ENCODE results near the gene CASKIN2.

Gene CASKIN2

DNA sequence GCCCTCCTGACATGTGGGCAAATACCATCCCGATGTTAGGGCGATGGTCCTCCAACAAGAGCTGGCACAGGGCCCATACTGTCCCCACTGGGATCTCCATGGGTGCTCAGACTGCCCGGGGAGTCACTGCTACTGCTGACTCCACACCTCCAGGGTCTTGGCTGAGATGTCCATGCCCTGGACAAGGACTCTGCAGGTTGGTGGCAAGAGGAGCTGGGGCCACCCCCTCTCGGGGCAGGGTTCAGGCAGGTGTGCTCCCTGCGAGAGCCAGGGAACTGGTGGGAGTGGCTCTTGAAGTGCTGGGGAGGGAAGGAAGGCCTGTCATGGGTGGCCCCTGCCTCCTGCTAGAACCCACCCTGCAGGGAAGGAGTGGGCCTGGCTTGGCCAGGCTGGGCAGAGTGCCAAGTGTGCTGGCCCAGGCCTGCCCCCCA is 6.4 kb downstream of the CASKIN2 start:
- DNase-seq (ENCODE audit: low read depth, low spot score), result no peak
- no peak overlapping the region for H3K27ac ChIP-seq

DNA sequence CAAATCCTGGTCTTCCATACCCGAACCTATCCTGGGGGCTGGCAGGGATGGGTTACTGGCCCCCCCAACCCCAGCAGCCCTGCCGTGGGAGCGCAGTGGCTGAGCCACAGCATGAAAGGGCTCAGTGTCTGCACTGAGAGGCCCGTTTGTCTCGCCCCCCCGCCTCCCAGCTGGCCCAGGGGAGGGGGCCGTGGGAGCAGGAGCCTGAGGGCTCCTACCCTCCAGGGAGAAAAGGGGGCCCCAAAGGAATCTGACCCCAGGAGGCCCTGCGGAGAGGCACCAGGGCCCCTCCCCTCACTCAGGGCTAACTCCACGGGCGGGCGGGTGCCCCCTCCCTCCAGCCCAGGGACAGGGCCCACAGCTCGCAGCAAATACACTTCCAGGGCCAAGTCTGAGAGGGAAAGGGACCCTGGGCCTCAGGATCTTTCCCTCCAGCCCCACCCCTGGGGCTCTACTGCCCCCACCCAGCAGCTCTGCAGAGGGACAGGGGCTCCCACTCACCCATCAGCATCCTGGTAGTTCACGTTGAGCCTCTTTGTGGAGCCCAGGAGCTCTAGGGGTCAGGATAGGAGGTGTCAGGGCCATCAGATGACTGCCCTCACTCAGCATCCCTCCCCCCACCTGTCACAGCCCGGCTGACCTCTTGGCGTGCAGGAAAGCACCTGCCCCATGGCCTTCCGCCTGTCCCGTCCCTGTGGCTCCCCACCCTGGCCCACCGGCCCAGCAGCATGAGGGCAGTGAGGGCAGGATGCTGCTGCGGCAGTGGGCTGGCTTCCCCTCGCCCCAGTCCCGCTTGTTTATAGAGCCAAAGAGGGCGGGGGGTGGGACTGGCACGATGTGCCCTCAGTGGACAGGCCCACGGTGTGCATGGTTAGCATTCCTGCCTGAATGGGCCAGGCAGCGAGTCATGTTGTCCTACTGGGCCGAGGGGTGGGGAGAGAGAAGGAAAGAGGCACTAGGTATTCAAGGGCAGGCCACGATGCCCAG is 7.3 kb downstream of the CASKIN2 start:
- DNase-seq (ENCODE audit: low read depth, low spot score), result no peak
- no peak overlapping the region for H3K27ac ChIP-seq

DNA sequence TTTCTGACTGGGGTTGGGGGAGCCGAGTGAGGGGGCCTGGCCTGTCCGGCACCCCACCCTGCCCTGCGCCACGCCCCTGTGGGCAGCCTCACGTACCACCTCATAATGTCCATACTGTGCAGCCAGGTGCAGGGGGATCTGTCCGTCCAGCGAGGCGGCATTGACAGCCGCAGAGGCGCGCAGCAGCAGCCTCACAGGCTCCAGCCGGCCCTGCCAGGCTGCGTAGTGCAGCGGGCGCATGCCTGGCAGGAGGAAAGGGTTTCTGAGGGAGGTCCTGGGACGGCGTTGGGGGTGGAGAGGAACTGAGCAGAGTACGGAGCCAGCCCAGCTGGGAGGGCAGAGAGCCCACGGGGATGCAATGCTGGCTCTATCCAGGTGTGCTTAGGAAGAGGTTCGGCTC is 8.4 kb downstream of the CASKIN2 start:
- no peak for DNase-seq (ENCODE audit: low read depth, low spot score)
- no peak overlapping the region for H3K27ac ChIP-seq

DNA sequence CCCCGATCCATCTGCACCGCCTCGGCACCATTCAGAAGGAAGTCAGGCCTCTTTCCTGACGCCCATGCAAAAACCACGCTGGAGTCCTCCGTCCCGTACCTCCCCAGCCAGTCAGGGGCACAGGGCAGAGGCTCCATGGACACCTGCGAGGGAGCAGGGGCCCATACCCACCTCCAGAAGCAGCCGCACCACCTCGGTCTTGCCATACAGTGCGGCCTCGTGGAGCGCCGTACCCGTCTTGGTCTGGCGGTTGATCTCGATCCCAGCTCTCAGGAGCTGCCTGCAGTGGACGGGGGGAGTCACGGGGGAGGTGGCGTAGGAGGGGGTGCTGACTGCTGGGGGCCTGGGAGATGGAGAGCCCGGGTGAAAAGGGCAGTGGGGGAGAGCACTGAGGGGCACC is 9.2 kb downstream of the CASKIN2 start:
- DNase-seq (ENCODE audit: low read depth, low spot score), result no peak
- no peak overlapping the region for H3K27ac ChIP-seq

DNA sequence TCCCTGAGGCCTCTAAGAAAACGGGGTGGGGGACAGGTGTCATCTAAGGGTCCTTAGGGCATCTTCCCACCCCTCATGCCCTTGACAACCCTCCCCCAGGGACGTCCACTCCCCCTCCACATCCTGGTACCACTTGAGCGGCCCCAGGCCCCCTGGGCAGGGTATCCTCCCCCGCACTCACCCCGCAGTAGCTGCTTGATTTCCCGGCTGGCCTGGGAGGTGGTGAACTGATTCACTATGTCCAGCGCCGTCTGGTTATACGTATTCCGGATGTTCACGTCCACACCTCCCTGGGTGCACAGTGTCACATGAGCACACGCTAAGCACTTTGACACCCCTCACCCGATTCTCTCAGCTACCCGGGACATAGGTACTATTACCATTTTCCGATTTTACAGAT is 9.7 kb downstream of the CASKIN2 start:
- no peak for DNase-seq (ENCODE audit: low read depth, low spot score)
- no peak overlapping the region for H3K27ac ChIP-seq

DNA sequence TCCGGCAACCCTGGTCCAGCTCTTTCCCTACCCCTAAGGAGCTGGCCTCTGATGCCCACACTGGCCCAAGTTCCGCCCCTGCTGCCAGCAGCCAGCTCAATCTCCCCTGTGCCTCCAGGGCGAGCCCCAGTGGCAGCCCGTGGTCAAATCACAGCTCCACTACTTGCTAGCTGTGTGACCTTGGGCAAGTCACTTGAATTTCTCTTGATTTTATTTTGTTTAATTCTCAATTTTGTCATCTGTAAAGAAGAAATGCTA is 10.3 kb downstream of the CASKIN2 start:
- H3K27ac ChIP-seq, result no peak overlapping the region
- no peak for DNase-seq (ENCODE audit: low read depth, low spot score)

DNA sequence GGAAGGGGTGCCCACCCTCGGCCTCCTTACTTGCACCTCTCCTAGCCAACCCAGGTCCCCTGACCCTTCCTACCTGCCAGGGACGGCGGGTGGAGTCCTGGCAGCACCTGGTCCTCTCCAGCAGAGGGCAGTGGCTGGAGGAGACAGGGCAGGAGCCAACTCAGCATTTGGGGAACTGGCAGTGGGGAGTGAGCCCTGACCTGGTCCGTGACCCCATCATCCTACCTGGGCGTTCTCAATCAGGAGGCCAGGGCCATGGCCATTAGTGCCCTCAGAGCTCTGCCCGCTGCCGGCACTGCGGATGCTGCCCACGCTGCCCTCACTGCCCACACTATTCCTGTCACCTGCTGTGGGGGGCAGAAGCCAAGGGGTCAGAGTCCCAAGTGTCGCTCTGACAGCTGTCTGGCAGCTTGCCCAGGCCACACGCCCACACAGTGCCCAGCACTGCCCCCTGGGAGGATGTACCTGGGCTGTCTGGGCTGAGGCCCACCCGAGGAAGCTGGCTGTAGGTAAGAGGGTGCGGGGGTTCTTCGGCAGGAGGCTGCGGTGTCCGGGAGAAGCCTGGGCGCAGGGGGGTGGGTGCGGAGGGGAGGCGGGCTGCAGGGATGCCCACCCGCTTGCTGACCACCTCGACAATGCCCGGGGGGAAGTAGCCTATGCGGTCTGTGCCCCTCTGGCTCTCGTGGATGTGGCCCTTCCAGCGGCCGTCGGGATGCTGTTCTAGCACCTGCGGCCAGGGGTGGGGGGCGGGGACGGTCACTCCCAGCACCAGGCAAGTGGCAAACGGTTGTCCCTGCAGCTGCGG is 10.8 kb downstream of the CASKIN2 start:
- H3K27ac ChIP-seq, result no peak overlapping the region
- DNase-seq (ENCODE audit: low read depth, low spot score), result no peak

DNA sequence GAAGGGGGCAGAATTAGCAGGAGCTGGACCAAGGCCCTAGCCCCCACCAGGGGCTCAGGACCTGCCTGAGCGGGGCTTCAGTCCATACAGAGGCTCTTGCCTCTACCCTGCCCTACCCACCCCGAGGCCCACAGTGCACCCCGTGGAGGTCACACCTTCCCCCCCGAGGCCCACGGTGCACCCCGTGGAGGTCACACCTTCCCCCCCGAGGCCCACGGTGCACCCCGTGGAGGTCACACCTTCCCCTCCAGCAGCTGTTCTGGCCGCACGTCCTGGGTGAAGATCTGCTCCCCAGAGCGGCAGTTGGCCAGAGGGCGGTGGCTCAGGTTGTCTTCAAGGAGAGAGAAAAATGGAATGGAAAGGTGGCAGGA is 11.4 kb downstream of the CASKIN2 start:
- DNase-seq (ENCODE audit: low read depth, low spot score), result no peak
- no peak overlapping the region for H3K27ac ChIP-seq

DNA sequence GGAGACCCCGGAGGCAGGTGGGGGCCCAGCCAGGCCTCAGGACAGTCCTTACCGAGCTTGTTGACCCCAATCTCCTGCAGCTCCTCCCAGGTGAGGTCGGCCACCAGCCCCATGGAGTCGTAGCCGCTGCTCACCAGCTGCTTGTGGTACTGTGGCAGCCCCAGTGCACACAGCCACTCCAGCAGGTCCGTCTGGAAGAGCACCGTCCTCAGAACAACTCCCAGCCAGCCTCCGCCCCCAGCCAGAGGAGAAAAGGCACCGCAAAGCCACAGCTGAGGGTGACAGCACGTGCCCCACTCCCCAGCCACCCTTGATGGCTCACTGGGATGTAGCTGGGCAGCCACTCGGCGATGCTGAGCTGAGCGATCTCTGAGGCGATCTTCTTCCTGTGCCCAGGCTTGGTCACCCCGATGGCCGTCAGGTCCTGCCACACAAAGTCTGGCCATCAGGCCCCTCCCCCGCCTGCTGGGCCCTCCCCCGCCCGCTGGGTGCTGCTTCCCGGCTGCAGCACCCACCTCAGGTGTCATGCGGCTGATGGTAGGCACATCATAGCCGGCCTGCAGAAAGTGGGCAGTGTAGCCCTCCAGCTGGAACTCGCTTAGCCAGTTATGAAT is 11.9 kb downstream of the CASKIN2 start:
- DNase-seq (ENCODE audit: low read depth, low spot score), result no peak
- no peak overlapping the region for H3K27ac ChIP-seq

DNA sequence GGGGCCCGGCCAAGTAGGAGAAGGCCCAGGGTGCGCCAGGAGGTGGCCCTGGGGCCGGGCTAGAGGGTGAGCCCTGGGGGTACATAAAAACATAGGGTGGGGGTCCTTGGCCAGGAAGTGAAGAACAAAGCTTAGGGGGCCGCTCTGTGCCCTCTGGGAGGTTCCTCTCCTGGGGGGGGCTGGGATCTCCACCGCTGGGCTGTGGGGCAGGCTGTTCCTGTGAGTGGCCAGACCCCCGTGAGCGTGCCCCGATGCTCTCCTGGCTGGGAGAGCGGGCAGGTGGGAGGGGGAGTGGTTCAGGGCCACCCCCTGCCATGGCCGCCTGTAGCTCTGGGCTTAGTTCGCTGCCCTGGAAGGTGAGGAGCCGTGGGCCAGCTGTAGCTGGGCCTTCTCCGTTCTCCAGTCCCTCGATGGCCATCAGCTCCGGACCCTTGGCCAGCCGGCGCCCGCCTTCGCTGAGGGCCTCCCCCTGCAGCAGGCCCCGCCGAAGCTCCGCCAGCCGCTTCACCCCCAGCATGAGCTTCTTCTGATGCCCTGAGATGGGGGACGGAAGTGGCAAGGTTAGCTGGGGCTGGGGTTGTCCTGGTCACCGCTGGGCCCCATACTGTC is 12.5 kb downstream of the CASKIN2 start:
- H3K27ac ChIP-seq, result no peak overlapping the region
- DNase-seq (ENCODE audit: low read depth, low spot score), result no peak

DNA sequence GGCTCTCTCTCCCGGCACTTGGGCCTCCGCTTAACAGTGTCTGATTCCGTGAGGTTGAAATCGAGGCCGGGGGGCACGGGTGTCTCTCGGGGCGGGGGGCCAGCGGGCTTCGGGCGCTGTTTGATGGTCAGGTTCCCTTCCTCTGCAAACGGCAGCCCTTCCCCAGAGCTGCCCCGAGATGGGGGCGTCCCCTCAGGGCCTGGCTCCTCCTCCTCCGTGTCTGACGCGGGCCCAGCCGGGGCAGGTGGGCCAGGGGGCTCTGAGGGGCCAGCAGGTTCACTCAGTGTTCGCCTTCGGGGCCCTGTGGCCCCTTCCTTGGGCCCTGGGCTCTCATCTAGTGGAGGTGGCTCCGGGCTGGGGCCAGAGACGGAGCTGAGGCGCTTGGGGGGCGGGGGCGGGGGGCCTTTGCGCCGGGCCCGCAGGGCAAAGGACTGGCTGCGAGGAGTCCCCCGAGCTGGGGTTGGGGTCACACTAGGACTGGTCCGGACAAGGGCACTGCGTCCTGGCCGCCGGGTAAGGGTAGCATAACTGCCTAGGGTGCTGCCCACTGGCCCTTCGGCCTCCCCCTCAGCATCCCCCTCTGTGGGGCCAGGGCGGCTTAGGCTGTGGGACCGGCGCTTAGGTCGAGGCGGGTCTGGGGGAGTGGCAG is 13.1 kb downstream of the CASKIN2 start:
- DNase-seq (ENCODE audit: low read depth, low spot score), result no peak
- H3K27ac ChIP-seq, result no peak overlapping the region

DNA sequence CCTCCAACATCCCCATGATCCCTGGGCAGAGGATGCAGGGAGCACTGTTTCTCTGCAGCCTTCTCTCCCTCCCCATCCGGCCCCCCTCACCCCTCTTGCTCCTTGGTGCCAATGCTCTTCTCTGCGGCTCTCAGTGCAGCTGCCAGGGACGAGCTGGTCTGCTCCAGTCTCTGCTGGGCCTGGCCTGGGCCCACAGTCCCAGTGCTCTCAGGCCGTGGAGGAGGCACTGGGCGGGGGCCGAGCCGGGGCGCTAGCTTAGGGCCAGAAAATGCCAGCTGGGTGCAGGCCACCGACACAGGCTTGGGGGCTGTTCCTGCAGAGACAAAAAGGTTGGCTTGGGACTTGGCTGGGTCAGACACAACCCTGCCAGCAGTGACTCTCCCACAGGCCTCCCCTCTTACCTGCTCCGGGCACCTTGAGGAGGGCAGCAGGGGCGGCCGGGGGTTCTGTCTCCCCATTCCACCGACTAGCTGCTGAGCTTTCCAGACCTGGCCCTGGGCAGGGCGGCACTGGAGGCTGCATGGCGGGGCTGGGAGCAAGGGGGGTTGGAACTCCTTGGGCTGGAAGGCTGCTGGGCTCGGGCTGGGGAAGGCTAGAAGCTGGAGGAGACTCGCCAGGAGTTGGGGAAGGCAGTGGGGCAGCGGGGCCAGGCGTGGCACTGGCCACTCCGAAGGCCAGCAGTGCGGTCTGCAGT is 13.8 kb downstream of the CASKIN2 start:
- H3K27ac ChIP-seq, result no peak overlapping the region
- no peak for DNase-seq (ENCODE audit: low read depth, low spot score)

DNA sequence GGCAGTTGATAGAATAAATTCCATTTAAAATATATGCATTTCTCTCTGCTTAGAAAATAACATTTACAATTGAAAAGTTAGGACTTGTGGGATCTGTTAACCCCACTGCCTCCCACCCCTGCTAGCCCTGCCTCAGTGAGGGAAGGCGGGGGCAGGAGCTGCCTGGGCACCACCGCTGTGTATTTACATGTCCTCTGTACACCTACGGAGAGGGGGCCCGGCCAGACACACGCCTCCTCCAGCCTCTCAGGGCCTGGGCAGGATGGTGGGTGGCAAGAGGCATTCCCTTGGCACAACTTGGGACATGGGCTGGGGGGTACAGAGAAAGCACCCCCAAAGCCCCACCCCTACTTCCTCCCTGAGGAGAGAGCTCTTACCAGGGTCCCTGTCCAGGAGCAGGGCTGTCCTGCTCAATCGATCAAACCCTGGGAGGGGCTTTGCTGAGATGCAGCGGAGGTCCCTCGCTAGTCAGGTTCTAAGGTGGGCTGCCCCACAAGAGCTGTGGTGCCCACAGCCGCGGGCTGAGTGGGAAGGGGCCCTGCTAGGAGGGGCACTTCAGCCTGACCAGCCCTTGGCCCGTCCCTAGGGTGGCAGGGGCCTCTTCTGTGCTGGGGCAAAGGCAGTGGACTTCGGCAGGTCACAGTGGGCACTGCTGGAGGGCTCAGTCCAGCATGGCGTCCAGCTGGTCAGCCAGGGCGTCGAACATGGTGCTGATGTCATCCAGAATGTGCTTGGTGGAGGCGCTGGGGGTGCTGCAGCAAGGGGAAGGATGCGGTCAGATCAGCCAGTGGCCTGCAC is 14.7 kb downstream of the CASKIN2 start:
- DNase-seq (ENCODE audit: low read depth, low spot score), result no peak
- H3K27ac ChIP-seq, result no peak overlapping the region

DNA sequence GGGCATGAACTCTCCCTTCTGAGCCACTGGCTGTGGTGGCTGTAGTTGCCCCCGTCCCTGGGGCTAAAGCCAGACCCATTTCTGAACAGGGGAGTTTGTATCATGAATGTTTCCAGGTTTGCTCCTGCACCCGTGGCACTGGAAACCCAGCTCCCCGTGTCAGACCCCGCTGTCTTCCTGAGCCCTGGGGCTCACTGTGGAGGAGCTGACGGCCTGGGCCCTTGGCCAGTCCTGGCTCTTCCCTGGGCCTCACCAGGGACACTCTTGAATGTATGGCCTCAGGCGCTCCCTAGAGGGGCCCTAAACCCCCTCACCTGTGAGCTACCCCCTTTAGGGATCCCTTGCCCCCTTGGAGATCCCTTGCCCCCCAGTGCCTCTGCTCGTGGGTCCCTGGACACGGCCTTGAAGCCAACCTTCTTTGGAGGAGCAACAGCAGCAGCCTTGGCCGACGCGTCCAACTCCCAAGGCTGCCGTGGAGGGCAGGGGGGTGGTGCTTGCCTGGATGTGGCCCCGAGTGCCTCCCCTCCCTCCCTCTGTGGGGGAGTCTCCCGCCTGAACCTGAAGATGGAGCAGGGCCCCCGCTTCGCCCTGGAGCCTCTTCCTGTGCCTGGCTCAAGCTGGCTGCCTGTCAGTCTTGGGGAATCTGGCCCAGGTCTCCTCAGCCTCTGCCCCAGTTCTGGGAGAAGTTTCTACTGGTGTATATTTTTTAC is 15.9 kb downstream of the CASKIN2 start:
- DNase-seq (ENCODE audit: low read depth, low spot score), result no peak
- no peak overlapping the region for H3K27ac ChIP-seq

DNA sequence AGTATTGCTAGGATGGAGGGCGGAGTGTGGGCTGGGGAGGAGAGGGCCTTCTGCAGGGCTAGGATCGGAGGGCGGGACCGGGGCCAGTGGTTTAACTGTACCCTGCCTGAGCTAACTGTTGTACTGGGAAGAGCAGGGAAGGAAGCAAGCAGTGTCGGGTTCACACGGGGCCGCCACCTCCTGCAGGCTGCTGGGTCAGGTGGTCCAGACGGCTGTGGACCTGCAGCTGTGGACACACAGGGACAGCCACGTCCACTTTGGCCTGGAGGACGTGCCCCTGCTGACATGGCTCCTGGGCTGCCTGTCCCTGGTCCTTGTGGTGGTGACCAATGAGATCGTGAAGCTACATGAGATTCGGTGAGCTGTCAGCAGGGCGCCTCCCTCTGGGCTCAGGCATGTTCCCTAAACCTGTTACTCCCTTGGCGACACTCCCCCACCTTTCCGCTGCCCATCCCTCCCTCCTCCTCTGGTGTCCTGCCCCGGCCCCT is 16.6 kb downstream of the CASKIN2 start:
- no peak for DNase-seq (ENCODE audit: low read depth, low spot score)
- H3K27ac ChIP-seq, result no peak overlapping the region

DNA sequence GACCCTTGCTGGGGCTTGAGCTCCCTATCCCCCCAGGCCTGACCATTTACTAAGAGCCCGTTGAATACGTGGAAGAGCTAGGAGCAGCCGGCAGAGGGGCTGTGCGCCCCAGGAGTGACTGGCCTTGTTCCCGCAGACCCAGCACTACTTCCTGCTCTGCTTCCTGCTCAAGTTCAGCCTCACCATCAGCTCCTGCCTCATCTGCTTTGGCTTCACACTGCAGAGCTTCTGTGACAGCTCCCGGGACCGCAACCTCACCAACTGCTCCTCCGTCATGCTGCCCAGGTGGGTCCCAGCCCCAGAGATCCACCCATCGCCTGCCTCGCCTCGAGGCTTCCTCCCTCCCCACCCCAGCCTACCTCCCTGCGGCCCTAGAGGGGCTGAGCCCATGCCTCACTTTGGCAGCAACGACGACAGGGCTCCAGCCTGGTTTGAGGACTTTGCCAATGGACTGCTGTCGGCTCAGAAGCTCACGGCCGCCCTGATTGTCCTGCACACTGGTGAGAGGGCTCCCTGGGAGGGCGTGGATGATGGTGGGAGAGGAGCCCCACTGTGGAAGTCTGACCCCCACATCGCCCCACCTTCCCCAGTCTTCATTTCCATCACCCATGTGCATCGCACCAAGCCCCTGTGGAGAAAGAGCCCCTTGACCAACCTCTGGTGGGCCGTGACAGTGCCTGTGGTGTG is 17.2 kb downstream of the CASKIN2 start:
- H3K27ac ChIP-seq, result no peak overlapping the region
- no peak for DNase-seq (ENCODE audit: low read depth, low spot score)

DNA sequence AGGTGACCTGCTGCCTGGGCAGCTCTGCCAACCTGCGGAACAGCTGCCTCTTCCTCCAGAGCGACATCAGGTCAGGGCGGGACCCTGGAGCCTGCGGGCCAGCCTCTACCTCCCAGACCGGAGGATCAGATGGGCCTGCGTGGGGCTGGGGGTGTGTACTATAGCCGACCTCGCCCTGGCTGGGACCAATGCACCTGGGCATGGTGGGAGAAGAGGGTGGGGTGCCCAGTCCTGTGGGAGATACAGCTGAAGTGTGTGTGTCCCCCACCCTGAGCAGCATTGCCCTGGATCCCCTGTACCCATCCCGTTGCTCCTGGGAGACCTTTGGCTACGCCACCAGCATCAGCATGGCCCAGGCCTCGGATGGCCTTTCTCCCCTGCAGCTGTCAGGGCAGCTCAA is 19.3 kb downstream of the CASKIN2 start:
- no peak for DNase-seq (ENCODE audit: low read depth, low spot score)
- no peak overlapping the region for H3K27ac ChIP-seq

Measured in epithelial cell of prostate (primary cell).